HepG2 (cell line): ENCODE results near the gene NTN3. TPM values are rescaled to one million over a fixed set of nuclear protein-coding genes. Genes with fewer than 3 reads are reported as not detected.
A peak's percentile ranks its signal among the peaks of the same experiment; 100 is the strongest.

Source experiments
- DNMT1 ChIP-seq: sonication (generic); formaldehyde crosslinking; IDR thresholded peaks from 2 replicates; pipeline ENCODE4 v1.5.1; 2020; ENCODE audit warnings: mild to moderate bottlenecking, missing genetic modification reagents
- GTF3A ChIP-seq: sonication (generic); formaldehyde crosslinking; conservative IDR thresholded peaks from 2 replicates; pipeline ENCODE4 v1.4.0; 2020; ENCODE audit warnings: mild to moderate bottlenecking, missing genetic modification reagents
- MBD4 ChIP-seq: IDR thresholded peaks from 2 replicates; pipeline ENCODE4 v1.6.1; 2012; ENCODE audit warnings: low read length, inconsistent platforms, borderline replicate concordance
- MED13 ChIP-seq: sonication (generic); formaldehyde crosslinking; IDR thresholded peaks from 2 replicates; pipeline ENCODE4 v1.5.0; 2020; ENCODE audit warnings: missing genetic modification reagents
- NCOA1 ChIP-seq: sonication (generic); formaldehyde crosslinking; IDR thresholded peaks from 2 replicates; pipeline ENCODE4 v1.9.0; 2021; ENCODE audit warnings: missing genetic modification reagents
- NFIB ChIP-seq: sonication (generic); formaldehyde crosslinking; IDR thresholded peaks from 2 replicates; pipeline ENCODE4 v1.9.0; 2021; ENCODE audit warnings: missing genetic modification reagents, mild to moderate bottlenecking, borderline replicate concordance
- ONECUT2 ChIP-seq: sonication (generic); formaldehyde crosslinking; IDR thresholded peaks from 2 replicates; pipeline ENCODE4 v1.4.0; 2020; ENCODE audit warnings: missing genetic modification reagents
- SIX4 ChIP-seq: sonication (generic); formaldehyde crosslinking; IDR thresholded peaks from 2 replicates; pipeline ENCODE4 v1.4.0; 2020; ENCODE audit warnings: missing genetic modification reagents
- TFAP4 ChIP-seq: sonication (generic); IDR thresholded peaks from 2 replicates; pipeline ENCODE4 v1.6.1; 2016; ENCODE audit warnings: low read depth, borderline replicate concordance
- ZBTB14 ChIP-seq: sonication (generic); formaldehyde crosslinking; IDR thresholded peaks from 2 replicates; pipeline ENCODE4 v1.4.0; 2020; ENCODE audit warnings: missing genetic modification reagents
- ZNF142 ChIP-seq: sonication (generic); formaldehyde crosslinking; IDR thresholded peaks from 2 replicates; pipeline ENCODE4 v1.4.0; 2020; ENCODE audit warnings: missing genetic modification reagents
- ZNF143 ChIP-seq: sonication (generic); formaldehyde crosslinking; IDR thresholded peaks from 2 replicates; pipeline ENCODE4 v1.4.0; 2020; ENCODE audit warnings: missing genetic modification reagents
- ZNF20 ChIP-seq: sonication (generic); formaldehyde crosslinking; IDR thresholded peaks from 2 replicates; pipeline ENCODE4 v1.4.0; 2020; ENCODE audit warnings: mild to moderate bottlenecking, moderate library complexity, missing genetic modification reagents
- ZNF274 ChIP-seq: sonication (generic); formaldehyde crosslinking; IDR thresholded peaks from 2 replicates; pipeline ENCODE4 v1.5.1; 2020; ENCODE audit warnings: mild to moderate bottlenecking, missing genetic modification reagents
- ZNF354B ChIP-seq: sonication (generic); formaldehyde crosslinking; IDR thresholded peaks from 2 replicates; pipeline ENCODE4 v1.8.0; 2022; ENCODE audit warnings: mild to moderate bottlenecking, missing genetic modification reagents
- ZNF362 ChIP-seq: sonication (generic); formaldehyde crosslinking; IDR thresholded peaks from 2 replicates; pipeline ENCODE4 v1.4.0; 2020; ENCODE audit warnings: missing genetic modification reagents, mild to moderate bottlenecking, borderline replicate concordance
- ZNF501 ChIP-seq: sonication (generic); formaldehyde crosslinking; IDR thresholded peaks from 2 replicates; pipeline ENCODE4 v1.5.1; 2020; ENCODE audit warnings: mild to moderate bottlenecking, moderate library complexity, missing genetic modification reagents
- ZNF574 ChIP-seq: sonication (generic); formaldehyde crosslinking; IDR thresholded peaks from 2 replicates; pipeline ENCODE4 v1.4.0; 2020; ENCODE audit warnings: missing genetic modification reagents
- polyA plus RNA-seq, 8 experiments: library from polyadenylated mRNA; depleted of rRNA in 3 of 8; stranded (reverse) in 7 of 8; unstranded in 1 of 8; fragments of >200 nt; fragmentation: Illumina TruSeq in 4 of 8; extraction: Trizol in 4 of 8; gene quantifications; 2 replicates each; pipeline versions ENCODE4 v1.2.1 to v1.2.3, GENCODE V29; 2011 to 2016; ENCODE audit warnings: low read depth in 4 of 8, missing spikeins in 1 of 8, mixed read lengths in 1 of 8; ENCODE audit not compliant: insufficient read depth in 1 of 8
- total RNA-seq, 5 experiments: library from RNA; depleted of rRNA; stranded (reverse); fragments of >200 nt; fragmentation: Illumina TruSeq; extraction: Trizol; gene quantifications; 2 replicates each; pipeline ENCODE4 v1.2.3, GENCODE V29; 2016; ENCODE audit warnings: low read depth in 1 of 5

Gene NTN3
- total and polyA plus RNA-seq, 2 of the 13 experiments (the other 11 are each of a cell fraction or from before 2014, with no cell fraction given) = 0.09 to 0.20 TPM

- no peak for TF ChIP-seq ZNF354B
- no peak for TF ChIP-seq ZNF274 (CRISPR knock-in tag)
- TF ChIP-seq ZNF362 = 0 out of 2 replicates have a peak, but pooled peaks have one; percentile 34
- TF ChIP-seq ZNF142 (CRISPR knock-in tag) = 0 out of 2 replicates have a peak, but pooled peaks have one; percentile 22
- TF ChIP-seq TFAP4 = no peak
- TF ChIP-seq ZBTB14 (CRISPR knock-in tag) = peak; percentile 87
- TF ChIP-seq ZNF574 = no peak; the same call in 1 of the 2 replicates
- TF ChIP-seq MBD4 = no peak
- peak; percentile 70; the same call in 1 of the 2 replicates for TF ChIP-seq MED13 (CRISPR knock-in tag)
- no peak for TF ChIP-seq NFIB (CRISPR knock-in tag)
- TF ChIP-seq ZNF20 (CRISPR knock-in tag) = no peak
- TF ChIP-seq ZNF501 = no peak; the same call in 1 of the 2 replicates
- no peak for TF ChIP-seq NCOA1 (CRISPR knock-in tag)
- TF ChIP-seq DNMT1 (CRISPR knock-in tag) = no peak
- peak; percentile 46; the same call in 1 of the 2 replicates for TF ChIP-seq ZNF143
- no peak for TF ChIP-seq SIX4 (CRISPR knock-in tag)
- no peak for TF ChIP-seq ONECUT2 (CRISPR knock-in tag)
- TF ChIP-seq GTF3A (CRISPR knock-in tag) = no peak
Measured at GRCh38 chr16:2429034-2429770, 41.9 kb upstream of the NTN3 start, which contains the start of gene CCNF (continued).
